ENCODE measurements around the gene GJA1.
"Not testable (repeated sequence)": the region's sequence is repeated elsewhere in the genome, so short reads cannot be mapped to it uniquely, and the experiment has no call there.

Gene GJA1

GRCh38 chr6:121437851-121438651 lies 2.6 kb downstream of the GJA1 start:
- no peak for DNase-seq

GRCh38 chr6:121438869-121439268 lies 3.4 kb downstream of the GJA1 start:
- DNase-seq, result no peak

GRCh38 chr6:121439475-121439874 lies 4.0 kb downstream of the GJA1 start:
- DNase-seq, result no peak

GRCh38 chr6:121439926-121440325 lies 4.5 kb downstream of the GJA1 start:
- DNase-seq, result no peak

- no peak for DNase-seq
Observed at GRCh38 chr6:121441477-121441876, 6.0 kb downstream of the GJA1 start.

- no peak for DNase-seq
Observed at GRCh38 chr6:121442576-121442975, 7.1 kb downstream of the GJA1 start.

GRCh38 chr6:121443971-121444541 lies 8.6 kb downstream of the GJA1 start:
- no peak for DNase-seq

GRCh38 chr6:121446705-121447104 lies 11.3 kb downstream of the GJA1 start:
- not testable (repeated sequence) for DNase-seq

- not testable (repeated sequence) for DNase-seq
Observed at GRCh38 chr6:121447746-121448145, 12.3 kb downstream of the GJA1 start.

GRCh38 chr6:121448528-121448927 lies 13.1 kb downstream of the GJA1 start:
- DNase-seq, result not testable (repeated sequence)

- no peak for DNase-seq
Observed at GRCh38 chr6:121449331-121449730, 13.9 kb downstream of the GJA1 start.

- no peak for DNase-seq
Observed at GRCh38 chr6:121450242-121450641, 14.8 kb downstream of the GJA1 start.

- no peak for DNase-seq
Observed at GRCh38 chr6:121451250-121451649, 15.8 kb downstream of the GJA1 start.

GRCh38 chr6:121453191-121453590 lies 17.7 kb downstream of the GJA1 start:
- no peak for DNase-seq

GRCh38 chr6:121460170-121460569 lies 24.7 kb downstream of the GJA1 start:
- no peak for DNase-seq

- no peak for DNase-seq
Observed at GRCh38 chr6:121463087-121463486, 27.6 kb downstream of the GJA1 start.

- no peak for DNase-seq
Observed at GRCh38 chr6:121465101-121465500, 29.7 kb downstream of the GJA1 start.

GRCh38 chr6:121479486-121480098 lies 44.1 kb downstream of the GJA1 start:
- DNase-seq, result no peak

- no peak for DNase-seq
Observed at GRCh38 chr6:121480099-121480713, 44.8 kb downstream of the GJA1 start.

- no peak for DNase-seq
Observed at GRCh38 chr6:121482004-121482693, 46.7 kb downstream of the GJA1 start.

- no peak for DNase-seq
Observed at GRCh38 chr6:121482751-121483150, 47.3 kb downstream of the GJA1 start.

GRCh38 chr6:121485359-121485811 lies 49.9 kb downstream of the GJA1 start:
- no peak for DNase-seq

GRCh38 chr6:121491576-121491975 lies 56.1 kb downstream of the GJA1 start:
- DNase-seq, result no peak

All from SHP77 (cell line).